ENCODE data around the gene RCOR1.

GRCh38 chr14:102654298-102654697, 61.8 kb downstream of the RCOR1 start:
- no peak for TF ChIP-seq CTCF (IDR thresholded peaks at IDR 0.05; ENCODE audit: low read length)
- no peak for TF ChIP-seq EZH2 (IDR thresholded peaks at IDR 0.05; ENCODE audit: borderline replicate concordance, low read length)

All from OCI-LY1 (cell line).